Measurements from ENCODE around the gene SFI1. TPM values are rescaled to one million over a fixed set of nuclear protein-coding genes. Genes with fewer than 3 reads are reported as not detected.
"Not testable (repeated sequence)": the region's sequence is repeated elsewhere in the genome, so short reads cannot be mapped to it uniquely, and the experiment has no call there.

SFI1 gene
- total and polyA plus RNA-seq, 5 donors from 2014 or later: 18.6 to 300 (median 33.3) TPM

DNA sequence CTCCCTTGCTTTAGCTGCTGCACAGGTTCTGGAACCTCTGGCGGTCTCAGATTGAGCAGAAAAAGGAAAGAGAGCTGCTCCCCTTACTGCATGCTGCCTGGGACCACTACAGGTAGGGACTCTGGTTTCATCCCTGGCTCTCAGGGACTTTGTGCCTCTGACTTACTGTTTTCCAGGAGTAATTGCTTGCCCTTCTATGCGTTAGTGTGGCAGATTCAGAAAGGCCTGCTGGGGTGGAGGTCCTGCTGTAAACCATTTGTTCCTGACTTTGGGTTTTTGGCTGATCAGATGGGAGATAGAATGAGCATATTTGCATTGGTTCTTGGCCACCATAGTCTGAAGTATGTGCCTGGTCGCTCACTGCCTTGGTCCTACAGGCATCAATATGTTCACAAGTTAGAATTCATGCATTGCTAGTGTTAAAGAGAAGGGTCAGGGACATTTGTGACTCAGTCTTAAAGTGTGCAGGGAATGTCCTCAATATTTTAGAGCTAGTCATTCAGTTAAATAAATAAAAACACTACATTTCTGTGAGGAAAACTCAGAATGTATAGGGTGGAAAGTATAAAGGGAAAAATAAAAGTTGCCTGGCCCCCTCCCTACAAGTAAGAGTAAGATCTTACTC, 87.6 kb downstream of the SFI1 start:
- Histone ChIP-seq H3K27ac (ENCODE audit: insufficient read depth, low read length, poor library complexity, severe bottlenecking) (peak overlapping the region; percentile 76), H3K27me3 (ENCODE audit: control insufficient read depth, insufficient read depth, low read length) (no peaks in the 10 kb centered on the region), H3K9me3 (ENCODE audit: control insufficient read depth in 2 of 2, low read length in 2 of 2) (no peaks in the 10 kb centered on the region), H3K4me1 (ENCODE audit: control insufficient read depth, insufficient read depth, low read length, poor library complexity, severe bottlenecking) (peaks cover 37% of the 10 kb centered on the region), H3K4me3 (ENCODE audit: low read depth, low read length) (peak overlapping the region; percentile 65), H3K36me3 (ENCODE audit: control insufficient read depth, insufficient read depth, low read length) (peaks cover 49% of the 10 kb centered on the region)
- H3K27me3 Mint-ChIP-seq: no peaks in the 10 kb centered on the region
- peaks cover 25% of the 10 kb centered on the region for H3K36me3 Mint-ChIP-seq
- no peaks in the 10 kb centered on the region for H3K9me3 Mint-ChIP-seq
- peak overlapping the region in 2 of 4 donors; percentile 51 to 77 for H3K4me3 Mint-ChIP-seq
- DNase-seq (no peak), ATAC-seq (ENCODE audit: low read depth in 2 of 2) (no peak)
- H3K27ac Mint-ChIP-seq: peak overlapping the region; percentile 81 to 98 (median 90)
- H3K4me1 Mint-ChIP-seq: peaks cover 14 to 47% (median 40%) of the 10 kb centered on the region in 4 donors

DNA sequence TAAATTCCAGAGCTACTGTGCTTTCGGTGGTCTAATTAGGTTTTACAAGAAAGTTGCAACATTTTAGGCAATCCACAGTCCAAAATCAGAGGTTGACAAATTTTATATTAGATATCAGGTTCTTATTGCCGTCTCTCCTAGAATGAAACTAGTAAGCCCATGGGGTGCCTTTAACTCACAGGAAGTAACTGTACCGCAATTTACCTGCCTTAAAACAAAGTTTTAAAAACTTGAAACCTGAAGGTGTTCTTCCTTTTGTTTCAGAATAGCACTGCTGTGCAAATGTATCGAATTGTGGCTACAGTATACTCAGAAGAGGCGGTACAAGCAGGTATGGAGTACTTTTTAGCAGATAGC, 88.4 kb downstream of the SFI1 start:
- Mint-ChIP-seq H3K36me3 (peaks cover 31% of the 10 kb centered on the region), H3K9me3 (no peaks in the 10 kb centered on the region), H3K27ac (peak overlapping the region; percentile 81 to 98 (median 90)), H3K27me3 (no peaks in the 10 kb centered on the region), H3K4me3 (peak overlapping the region; percentile 33 to 82 (median 64)), H3K4me1 (peaks cover 14 to 47% (median 40%) of the 10 kb centered on the region in 4 donors)
- H3K4me3 ChIP-seq (ENCODE audit: low read depth, low read length): peak overlapping the region; percentile 65
- H3K4me1 ChIP-seq (ENCODE audit: control insufficient read depth, insufficient read depth, low read length, poor library complexity, severe bottlenecking): peaks cover 37% of the 10 kb centered on the region
- H3K27me3 ChIP-seq (ENCODE audit: control insufficient read depth, insufficient read depth, low read length): no peaks in the 10 kb centered on the region
- H3K9me3 ChIP-seq (ENCODE audit: control insufficient read depth in 2 of 2, low read length in 2 of 2): no peaks in the 10 kb centered on the region
- peak; percentile 67 to 75 for ATAC-seq (ENCODE audit: low read depth in 2 of 2)
- DNase-seq: peak in 2 of 3 donors; percentile 42 to 72
- H3K27ac ChIP-seq (ENCODE audit: insufficient read depth, low read length, poor library complexity, severe bottlenecking): peak overlapping the region; percentile 76
- peaks cover 54% of the 10 kb centered on the region for H3K36me3 ChIP-seq (ENCODE audit: control insufficient read depth, insufficient read depth, low read length)

DNA sequence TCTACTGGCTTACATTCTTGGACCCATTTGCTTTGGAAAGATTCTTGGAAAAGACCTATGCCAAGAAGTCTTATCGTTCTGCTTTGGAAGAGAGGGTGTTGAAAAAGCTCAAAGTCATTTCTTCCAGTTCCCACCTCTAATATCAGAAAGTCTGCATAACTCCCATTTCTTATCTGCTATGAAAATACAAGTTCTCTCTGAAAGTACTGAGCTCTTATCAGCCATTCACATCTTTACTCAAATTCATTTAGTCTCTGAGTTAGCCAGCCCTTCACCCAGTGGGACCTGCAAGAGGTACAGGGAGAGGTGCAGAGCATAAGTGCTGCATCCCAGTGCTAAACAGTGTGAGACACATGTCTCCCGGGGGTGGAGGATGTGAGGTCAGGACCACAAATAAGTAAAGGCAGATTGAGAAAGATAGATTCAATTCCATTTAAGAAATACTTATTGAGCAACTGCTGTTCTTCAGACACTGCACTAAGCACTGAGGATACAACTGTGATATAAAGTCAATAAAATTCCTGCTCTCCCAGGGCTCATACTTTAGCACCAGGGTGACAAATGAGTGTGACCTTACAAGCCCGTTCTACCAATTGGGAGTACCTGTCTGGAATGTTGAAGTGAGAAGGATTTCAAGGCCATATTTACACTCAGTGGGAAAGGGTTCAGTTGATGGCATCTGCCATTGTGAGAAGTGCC, 89.0 kb downstream of the SFI1 start:
- DNase-seq (peak in 1 of 3 donors; percentile 27), ATAC-seq (ENCODE audit: low read depth in 2 of 2) (peak in 1 of 2 donors; percentile 58)
- no peaks in the 10 kb centered on the region for H3K9me3 Mint-ChIP-seq
- peaks cover 30% of the 10 kb centered on the region for H3K36me3 Mint-ChIP-seq
- H3K4me1 Mint-ChIP-seq: peaks cover 14 to 47% (median 40%) of the 10 kb centered on the region in 4 donors
- Histone ChIP-seq H3K27me3 (ENCODE audit: control insufficient read depth, insufficient read depth, low read length) (no peaks in the 10 kb centered on the region), H3K36me3 (ENCODE audit: control insufficient read depth, insufficient read depth, low read length) (peaks cover 51% of the 10 kb centered on the region), H3K4me1 (ENCODE audit: control insufficient read depth, insufficient read depth, low read length, poor library complexity, severe bottlenecking) (peaks cover 37% of the 10 kb centered on the region), H3K27ac (ENCODE audit: insufficient read depth, low read length, poor library complexity, severe bottlenecking) (peak overlapping the region; percentile 76), H3K9me3 (ENCODE audit: control insufficient read depth in 2 of 2, low read length in 2 of 2) (no peaks in the 10 kb centered on the region), H3K4me3 (ENCODE audit: low read depth, low read length) (peak overlapping the region; percentile 65)
- H3K4me3 Mint-ChIP-seq: peak overlapping the region; percentile 19 to 82 (median 55)
- no peaks in the 10 kb centered on the region for H3K27me3 Mint-ChIP-seq
- peak overlapping the region; percentile 81 to 98 (median 90) for H3K27ac Mint-ChIP-seq

DNA sequence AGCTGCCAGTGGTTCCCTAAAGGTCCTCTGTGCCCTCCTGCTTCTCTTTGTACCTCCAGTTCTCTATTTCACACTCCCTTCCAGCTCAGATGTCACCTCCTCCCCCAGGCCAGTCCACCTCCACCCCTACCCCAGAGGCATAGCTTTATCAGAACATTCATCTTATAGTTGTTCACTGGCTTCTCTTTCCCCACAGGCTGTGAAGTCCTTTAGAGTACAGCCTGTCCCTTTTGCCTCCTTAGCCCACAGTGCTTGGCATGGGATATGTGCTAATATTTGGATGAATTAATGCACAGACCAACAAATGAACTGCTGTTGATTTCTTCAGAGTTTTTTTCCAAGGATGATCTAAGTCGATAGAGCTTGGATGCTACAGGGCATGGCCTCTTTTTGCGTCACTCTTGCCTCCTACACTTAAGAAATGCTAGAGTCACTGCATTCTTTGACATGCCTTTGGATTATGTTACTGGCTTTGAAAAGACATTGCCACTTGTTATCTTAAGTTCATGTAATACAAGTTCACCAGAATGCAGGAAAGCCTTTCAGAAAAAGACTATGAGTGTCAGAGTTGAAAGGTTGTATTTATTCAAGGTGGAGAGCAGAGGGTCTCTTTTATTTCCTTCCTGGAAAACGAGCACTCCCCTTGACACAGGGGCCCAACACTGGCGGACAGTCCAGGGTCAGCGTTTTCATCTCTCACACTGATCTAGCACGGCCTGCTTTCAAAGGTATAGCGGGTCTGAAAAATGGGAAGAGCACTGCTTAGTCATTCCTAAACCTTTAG, 90.0 kb downstream of the SFI1 start:
- Histone ChIP-seq H3K4me1 (ENCODE audit: control insufficient read depth, insufficient read depth, low read length, poor library complexity, severe bottlenecking) (peaks cover 37% of the 10 kb centered on the region), H3K36me3 (ENCODE audit: control insufficient read depth, insufficient read depth, low read length) (peaks cover 50% of the 10 kb centered on the region), H3K27me3 (ENCODE audit: control insufficient read depth, insufficient read depth, low read length) (no peaks in the 10 kb centered on the region), H3K9me3 (ENCODE audit: control insufficient read depth in 2 of 2, low read length in 2 of 2) (no peaks in the 10 kb centered on the region), H3K27ac (ENCODE audit: insufficient read depth, low read length, poor library complexity, severe bottlenecking) (peak overlapping the region; percentile 76), H3K4me3 (ENCODE audit: low read depth, low read length) (no peak overlapping the region)
- no peak for ATAC-seq (ENCODE audit: low read depth in 2 of 2)
- Mint-ChIP-seq H3K27ac (peak overlapping the region; percentile 7 to 90 (median 86)), H3K4me3 (peak overlapping the region; percentile 43 to 77 (median 46)), H3K4me1 (peaks cover 14 to 47% (median 40%) of the 10 kb centered on the region in 4 donors), H3K9me3 (no peaks in the 10 kb centered on the region), H3K36me3 (peaks cover 25% of the 10 kb centered on the region), H3K27me3 (no peaks in the 10 kb centered on the region)
- DNase-seq: no peak

GRCh38 chr22:31588970-31589675, 92.8 kb downstream of the SFI1 start:
- Histone ChIP-seq H3K36me3 (ENCODE audit: control insufficient read depth, insufficient read depth, low read length) (peaks cover 47% of the 10 kb centered on the region), H3K27me3 (ENCODE audit: control insufficient read depth, insufficient read depth, low read length) (no peaks in the 10 kb centered on the region), H3K4me1 (ENCODE audit: control insufficient read depth, insufficient read depth, low read length, poor library complexity, severe bottlenecking) (peaks cover 23% of the 10 kb centered on the region), H3K27ac (ENCODE audit: insufficient read depth, low read length, poor library complexity, severe bottlenecking) (no peak overlapping the region), H3K9me3 (ENCODE audit: control insufficient read depth in 2 of 2, low read length in 2 of 2) (no peaks in the 10 kb centered on the region), H3K4me3 (ENCODE audit: low read depth, low read length) (no peak overlapping the region)
- H3K4me1 Mint-ChIP-seq: peaks cover 8 to 26% (median 23%) of the 10 kb centered on the region in 4 donors
- no peak overlapping the region for H3K4me3 Mint-ChIP-seq
- DNase-seq (no peak), ATAC-seq (ENCODE audit: low read depth in 2 of 2) (no peak)
- H3K27ac Mint-ChIP-seq: no peak overlapping the region
- H3K36me3 Mint-ChIP-seq: peaks cover 25% of the 10 kb centered on the region
- H3K9me3 Mint-ChIP-seq: no peaks in the 10 kb centered on the region
- H3K27me3 Mint-ChIP-seq: no peaks in the 10 kb centered on the region

- H3K4me3 ChIP-seq (ENCODE audit: low read depth, low read length); H3K9me3 Mint-ChIP-seq; H3K4me3 Mint-ChIP-seq; H3K27me3 ChIP-seq (ENCODE audit: control insufficient read depth, insufficient read depth, low read length); H3K27me3 Mint-ChIP-seq; DNase-seq; H3K9me3 ChIP-seq (ENCODE audit: control insufficient read depth in 2 of 2, low read length in 2 of 2); H3K27ac Mint-ChIP-seq; H3K27ac ChIP-seq (ENCODE audit: insufficient read depth, low read length, poor library complexity, severe bottlenecking); ATAC-seq (ENCODE audit: low read depth in 2 of 2): not testable (repeated sequence)
- peaks cover 46% of the 10 kb centered on the region for H3K36me3 ChIP-seq (ENCODE audit: control insufficient read depth, insufficient read depth, low read length)
- Mint-ChIP-seq H3K36me3 (peaks cover 25% of the 10 kb centered on the region), H3K4me1 (peaks cover 3 to 15% (median 14%) of the 10 kb centered on the region in 4 donors)
- H3K4me1 ChIP-seq (ENCODE audit: control insufficient read depth, insufficient read depth, low read length, poor library complexity, severe bottlenecking): peaks cover 13% of the 10 kb centered on the region
Observed at GRCh38 chr22:31590161-31590560, 93.8 kb downstream of the SFI1 start.

GRCh38 chr22:31595271-31595670, 98.9 kb downstream of the SFI1 start:
- ATAC-seq (ENCODE audit: low read depth in 2 of 2) (no peak), DNase-seq (no peak)
- peaks cover 14% of the 10 kb centered on the region for H3K36me3 Mint-ChIP-seq
- no peaks in the 10 kb centered on the region for H3K27me3 Mint-ChIP-seq
- H3K9me3 Mint-ChIP-seq: no peaks in the 10 kb centered on the region
- H3K4me1 Mint-ChIP-seq: peaks cover 0 to 2% (median 0%) of the 10 kb centered on the region in 4 donors
- H3K4me3 ChIP-seq (ENCODE audit: low read depth, low read length): no peak overlapping the region
- no peak overlapping the region for H3K4me3 Mint-ChIP-seq
- H3K27ac ChIP-seq (ENCODE audit: insufficient read depth, low read length, poor library complexity, severe bottlenecking): no peak overlapping the region
- H3K36me3 ChIP-seq (ENCODE audit: control insufficient read depth, insufficient read depth, low read length): peaks cover 10% of the 10 kb centered on the region
- no peaks in the 10 kb centered on the region for H3K9me3 ChIP-seq (ENCODE audit: control insufficient read depth in 2 of 2, low read length in 2 of 2)
- no peaks in the 10 kb centered on the region for H3K4me1 ChIP-seq (ENCODE audit: control insufficient read depth, insufficient read depth, low read length, poor library complexity, severe bottlenecking)
- peak overlapping the region in 1 of 3 donors; percentile 59 for H3K27ac Mint-ChIP-seq
- H3K27me3 ChIP-seq (ENCODE audit: control insufficient read depth, insufficient read depth, low read length): no peaks in the 10 kb centered on the region

Measured in CD4-positive, CD25-positive, alpha-beta regulatory T cell (primary cell).